Esophagus muscularis mucosa (tissue), 3 donors: Measurements from ENCODE around the gene SMIM12.

Experiments
- POLR2A ChIP-seq: fragments of 450-650 bp; IDR thresholded peaks from one replicate; pipeline ENCODE4 v1.6.1; 2017; ENCODE audit warnings: antibody characterized with exemption, moderate library complexity, mild to moderate bottlenecking, low read depth
- POLR2AphosphoS5 ChIP-seq, 2 donors: sonication (generic); formaldehyde crosslinking; IDR thresholded peaks; one replicate each; pipeline ENCODE4 v1.6.1; 2017; ENCODE audit warnings: antibody characterized with exemption in 2 of 2
- TF ChIP-seq, protein P1 (sequence below), 3 experiments: fragments of 200-600 bp in 2 of 3; fragments of 450-650 bp in 1 of 3; sonication (generic) in 2 of 3; IDR thresholded peaks; one replicate each; pipeline ENCODE4 v1.5.1; 2017 to 2019; ENCODE audit warnings: antibody characterized with exemption in 3 of 3, mild to moderate bottlenecking in 2 of 3, moderate library complexity in 1 of 3

DNA sequence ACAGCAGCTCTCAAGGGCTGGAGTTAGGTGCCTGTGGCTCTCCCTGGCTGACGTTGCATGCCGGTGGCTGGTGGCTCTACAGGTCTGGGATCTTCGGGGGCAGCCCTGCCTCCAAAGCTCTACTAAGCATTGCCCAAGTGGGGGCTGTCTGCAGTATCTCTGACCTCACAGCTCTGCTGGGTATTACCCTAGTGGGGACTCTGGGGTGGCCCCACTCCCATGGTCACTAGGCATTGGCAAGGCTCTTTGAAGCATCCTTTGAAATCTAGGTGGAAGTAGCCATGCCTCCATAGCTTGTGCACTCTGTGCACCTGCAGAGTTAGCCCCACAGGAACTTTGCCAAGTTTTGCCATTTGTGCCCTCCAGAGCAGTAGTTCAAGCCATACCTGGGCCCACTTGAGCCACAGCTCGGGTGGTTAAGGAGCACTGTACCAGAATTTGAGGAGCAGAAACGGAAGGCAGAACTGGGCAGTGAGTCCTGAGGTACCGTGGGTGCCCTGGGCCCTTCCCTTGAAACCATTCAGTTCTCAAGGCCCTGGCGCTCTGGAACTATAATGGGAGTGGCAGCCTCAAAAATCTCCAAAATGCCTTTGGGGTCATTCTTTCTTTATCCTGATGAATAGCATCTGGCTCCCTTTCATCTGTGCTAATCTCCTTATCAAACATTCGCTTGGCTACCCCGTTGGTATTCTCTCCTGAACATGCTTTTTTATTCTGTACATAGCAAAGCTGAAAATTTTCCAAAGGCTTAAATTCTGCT, 51.3 kb downstream of the SMIM12 start:
- no peak for TF ChIP-seq POLR2AphosphoS5 (IDR thresholded peaks at IDR 0.05)
- TF ChIP-seq, protein P1, sequence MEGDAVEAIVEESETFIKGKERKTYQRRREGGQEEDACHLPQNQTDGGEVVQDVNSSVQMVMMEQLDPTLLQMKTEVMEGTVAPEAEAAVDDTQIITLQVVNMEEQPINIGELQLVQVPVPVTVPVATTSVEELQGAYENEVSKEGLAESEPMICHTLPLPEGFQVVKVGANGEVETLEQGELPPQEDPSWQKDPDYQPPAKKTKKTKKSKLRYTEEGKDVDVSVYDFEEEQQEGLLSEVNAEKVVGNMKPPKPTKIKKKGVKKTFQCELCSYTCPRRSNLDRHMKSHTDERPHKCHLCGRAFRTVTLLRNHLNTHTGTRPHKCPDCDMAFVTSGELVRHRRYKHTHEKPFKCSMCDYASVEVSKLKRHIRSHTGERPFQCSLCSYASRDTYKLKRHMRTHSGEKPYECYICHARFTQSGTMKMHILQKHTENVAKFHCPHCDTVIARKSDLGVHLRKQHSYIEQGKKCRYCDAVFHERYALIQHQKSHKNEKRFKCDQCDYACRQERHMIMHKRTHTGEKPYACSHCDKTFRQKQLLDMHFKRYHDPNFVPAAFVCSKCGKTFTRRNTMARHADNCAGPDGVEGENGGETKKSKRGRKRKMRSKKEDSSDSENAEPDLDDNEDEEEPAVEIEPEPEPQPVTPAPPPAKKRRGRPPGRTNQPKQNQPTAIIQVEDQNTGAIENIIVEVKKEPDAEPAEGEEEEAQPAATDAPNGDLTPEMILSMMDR (IDR thresholded peaks at IDR 0.05), result no peak
- no peak for TF ChIP-seq POLR2A
